NOMO-1 treated with dmso at 0.1 percent for 144 hours (cell line): ENCODE data around the gene OR4D11.
"Not testable (repeated sequence)": the region's sequence is repeated elsewhere in the genome, so short reads cannot be mapped to it uniquely, and the experiment has no call there.

Experiments
- DNase-seq: peaks from one replicate; lab custom pipeline; 2025; ENCODE audit not compliant: unreplicated experiment; lab: John Stamatoyannopoulos, UW

The OR4D11 gene

GRCh38 chr11:59503276-59503675 lies at the start of gene OR4D11:
TSS of gene OR4D11 (plus strand) at chr11:59503576. CDS start at chr11:59503576, 0 bp downstream.
- DNase-seq = no peak

DNA sequence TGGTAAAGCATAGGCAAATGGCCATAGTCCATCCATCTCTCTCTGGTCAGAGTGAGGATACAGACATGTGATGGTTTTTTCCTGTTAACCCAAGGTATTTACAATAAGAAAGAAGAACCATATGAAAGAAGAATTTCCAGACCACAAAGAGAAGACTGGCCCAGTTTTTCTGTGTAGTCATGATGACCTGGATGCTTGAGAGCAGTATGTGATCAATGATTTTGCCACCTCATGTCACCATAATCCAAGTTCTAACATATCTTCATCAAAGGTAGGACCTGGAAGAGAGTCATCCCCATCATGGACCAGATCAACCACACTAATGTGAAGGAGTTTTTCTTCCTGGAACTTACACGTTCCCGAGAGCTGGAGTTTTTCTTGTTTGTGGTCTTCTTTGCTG lies 46.7 kb upstream of the OR4D11 start, which contains the start of gene OR4D6:
TSS of gene OR4D6 (plus strand) at position 301 of the 400 bp plus-strand sequence. CDS start at position 301, 0 bp downstream.
- DNase-seq = no peak

GRCh38 chr11:59459916-59460315 lies 43.5 kb upstream of the OR4D11 start:
- DNase-seq = no peak

GRCh38 chr11:59463190-59463641 lies 40.2 kb upstream of the OR4D11 start:
- DNase-seq = no peak

DNA sequence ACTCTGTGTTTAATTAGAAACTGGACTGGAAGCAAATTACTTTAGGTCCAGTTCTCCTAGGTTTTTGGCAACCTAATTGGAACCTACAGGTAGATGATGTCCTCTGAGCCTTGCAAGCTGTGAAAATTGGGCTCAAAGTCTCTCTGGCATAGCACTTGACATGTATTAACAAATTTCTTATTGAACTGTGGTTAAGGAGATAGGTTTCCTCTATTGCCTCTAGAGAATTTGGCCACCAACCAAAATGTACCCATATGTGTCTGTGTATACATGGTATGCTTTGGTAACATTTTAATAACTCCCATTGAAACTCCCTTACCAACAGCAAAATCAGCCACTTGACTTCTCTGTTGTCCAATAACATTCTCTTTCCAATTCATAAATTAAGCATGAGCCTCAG lies 30.4 kb upstream of the OR4D11 start, which contains the start of gene OR4D10:
TSS of gene OR4D10 (plus strand) at position 301 of the 400 bp plus-strand sequence. CDS start 4,115 bp downstream, outside the sequence.
- no peak for DNase-seq

DNA sequence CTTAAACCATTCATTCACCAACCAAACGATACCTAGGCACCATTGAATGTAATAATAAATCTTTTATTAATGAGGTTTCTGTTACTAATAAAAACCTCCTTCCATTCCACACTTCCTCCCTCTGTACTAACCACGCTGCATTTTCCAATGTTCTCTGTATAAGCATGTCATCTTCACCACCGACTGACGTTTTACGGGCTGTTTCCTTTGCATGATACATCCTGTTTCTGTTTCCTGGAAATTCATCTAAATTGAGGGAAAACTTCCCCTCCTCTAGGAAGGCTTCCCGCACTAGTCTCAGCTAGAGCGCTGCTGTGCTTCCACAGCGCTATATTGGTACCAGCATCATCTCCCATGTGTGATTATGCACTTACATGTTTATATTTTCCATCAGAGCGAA lies 28.2 kb upstream of the OR4D11 start:
- no peak for DNase-seq

DNA sequence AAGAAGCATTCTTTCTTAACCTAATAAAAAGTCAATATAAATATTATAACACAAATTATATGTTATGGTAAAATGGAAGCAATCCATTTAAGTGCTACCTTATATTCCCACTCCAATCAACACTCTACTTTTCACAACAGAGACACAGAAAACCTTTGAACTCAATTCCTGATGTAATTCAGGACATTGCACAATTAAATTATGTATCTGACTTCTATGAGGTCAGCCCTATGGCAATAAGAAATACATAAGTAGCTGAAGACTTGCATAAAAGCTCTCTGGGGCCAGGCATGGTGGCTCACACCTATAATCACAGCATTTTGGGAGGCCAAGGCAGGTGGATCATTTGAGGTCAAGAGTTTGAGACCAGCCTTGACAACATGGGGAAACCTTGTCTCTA lies 23.5 kb upstream of the OR4D11 start:
- DNase-seq = no peak

- DNase-seq = no peak
Observed at GRCh38 chr11:59480359-59480758, 23.0 kb upstream of the OR4D11 start.

- no peak for DNase-seq
Observed at GRCh38 chr11:59501931-59502330, 1.4 kb upstream of the OR4D11 start.

- peak; percentile 52 for DNase-seq
Observed at GRCh38 chr11:59510941-59511589, 7.7 kb downstream of the OR4D11 start, which contains the start of gene OR4D9. TSS of gene OR4D9 (plus strand) at chr11:59511539. CDS start at chr11:59514913, 3,374 bp downstream.

- DNase-seq = no peak
Observed at GRCh38 chr11:59511675-59512074, 8.3 kb downstream of the OR4D11 start.

DNA sequence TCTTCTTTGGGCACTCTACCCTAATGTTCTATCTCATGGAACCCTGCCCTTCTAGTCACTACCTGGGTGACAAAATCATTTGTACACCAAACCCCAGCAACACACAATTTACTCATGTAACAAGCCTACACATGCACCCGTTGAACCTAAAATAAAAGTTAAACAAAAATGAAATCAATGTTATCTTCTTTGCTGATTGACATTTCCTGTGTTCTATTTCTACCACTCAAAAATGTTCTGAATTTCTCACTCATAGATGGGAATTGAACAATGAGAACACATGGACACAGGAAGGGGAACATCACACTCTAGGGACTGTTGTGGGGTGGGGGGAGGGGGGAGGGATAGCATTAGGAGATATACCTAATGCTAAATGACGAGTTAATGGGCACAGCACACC lies 16.8 kb downstream of the OR4D11 start:
- DNase-seq = not testable (repeated sequence)

DNA sequence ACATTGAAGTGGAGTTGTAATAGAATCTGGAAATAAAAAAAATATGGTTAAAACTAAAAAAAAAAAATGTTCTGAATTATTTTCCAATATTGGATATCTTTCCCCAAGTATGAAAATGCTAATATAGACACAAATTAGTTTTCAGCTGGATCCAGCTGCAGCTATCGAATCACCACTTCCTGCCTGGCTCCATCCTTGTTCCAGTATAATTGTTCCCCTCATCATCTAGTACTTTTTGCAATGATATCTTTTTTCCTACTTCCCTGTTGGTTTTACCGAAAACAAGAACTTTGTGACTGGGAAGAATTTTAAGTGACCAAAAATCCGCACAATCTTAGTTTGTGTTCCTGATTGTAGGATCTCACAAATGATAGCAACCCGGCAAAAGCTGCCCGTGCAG lies 17.4 kb downstream of the OR4D11 start:
- no peak for DNase-seq

GRCh38 chr11:59523541-59523940 lies 20.2 kb downstream of the OR4D11 start:
- DNase-seq = no peak

- no peak for DNase-seq
Observed at GRCh38 chr11:59528711-59529110, 25.3 kb downstream of the OR4D11 start.

DNA sequence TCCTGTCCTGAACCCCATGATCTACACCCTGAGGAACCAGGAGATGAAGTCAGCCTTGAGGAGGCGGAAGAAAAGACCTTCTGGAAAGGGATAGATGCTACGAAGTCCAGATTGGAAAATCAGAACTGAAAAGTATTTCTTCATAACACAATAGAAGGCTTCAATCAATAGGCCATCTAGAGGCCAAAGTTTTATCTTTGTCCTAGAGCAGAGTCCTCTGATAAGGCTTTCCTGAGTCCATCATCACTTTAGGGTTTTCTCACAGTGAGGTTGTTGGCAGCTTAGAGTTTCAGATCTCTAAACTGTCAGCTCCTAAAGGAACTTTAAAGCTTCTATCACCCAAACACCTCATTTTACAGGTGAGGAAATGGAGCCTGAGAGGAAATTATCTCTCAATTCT lies 29.2 kb downstream of the OR4D11 start:
- DNase-seq = no peak

- no peak for DNase-seq
Observed at GRCh38 chr11:59534676-59535075, 31.3 kb downstream of the OR4D11 start.

GRCh38 chr11:59542142-59542810 lies 38.9 kb downstream of the OR4D11 start:
- no peak for DNase-seq

DNA sequence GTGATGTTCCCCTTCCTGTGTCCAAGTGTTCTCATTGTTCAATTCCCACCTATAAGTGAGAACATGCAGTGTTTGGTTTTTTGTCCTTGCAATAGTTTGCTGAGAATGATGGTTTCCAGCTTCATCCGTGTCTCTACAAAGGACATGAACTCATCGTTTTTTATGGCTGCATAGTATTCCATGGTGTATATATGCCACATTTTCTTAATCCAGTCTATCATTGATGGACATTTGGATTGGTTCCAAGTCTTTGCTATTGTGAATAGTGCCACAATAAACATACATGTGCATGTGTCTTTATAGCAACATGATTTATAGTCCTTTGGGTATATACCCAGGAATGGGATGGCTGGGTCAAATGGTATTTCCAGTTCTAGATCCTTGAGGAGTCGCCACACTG lies 40.3 kb downstream of the OR4D11 start:
- DNase-seq = not testable (repeated sequence)

DNA sequence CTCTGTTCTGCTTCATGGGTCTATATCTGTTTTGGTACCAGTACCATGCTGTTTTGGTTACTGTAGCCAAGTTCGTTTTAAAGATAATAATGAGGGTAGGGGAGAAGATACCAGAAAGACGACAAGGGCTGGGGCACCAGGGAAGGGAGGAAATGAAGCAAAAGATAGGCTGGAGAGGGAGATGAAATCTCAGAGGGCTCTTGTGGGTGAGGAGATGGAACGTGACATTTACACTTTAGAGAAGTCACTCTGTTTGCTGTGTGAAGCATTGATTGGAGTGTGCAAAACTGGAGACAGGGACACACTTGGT lies 41.4 kb downstream of the OR4D11 start:
- no peak for DNase-seq

DNA sequence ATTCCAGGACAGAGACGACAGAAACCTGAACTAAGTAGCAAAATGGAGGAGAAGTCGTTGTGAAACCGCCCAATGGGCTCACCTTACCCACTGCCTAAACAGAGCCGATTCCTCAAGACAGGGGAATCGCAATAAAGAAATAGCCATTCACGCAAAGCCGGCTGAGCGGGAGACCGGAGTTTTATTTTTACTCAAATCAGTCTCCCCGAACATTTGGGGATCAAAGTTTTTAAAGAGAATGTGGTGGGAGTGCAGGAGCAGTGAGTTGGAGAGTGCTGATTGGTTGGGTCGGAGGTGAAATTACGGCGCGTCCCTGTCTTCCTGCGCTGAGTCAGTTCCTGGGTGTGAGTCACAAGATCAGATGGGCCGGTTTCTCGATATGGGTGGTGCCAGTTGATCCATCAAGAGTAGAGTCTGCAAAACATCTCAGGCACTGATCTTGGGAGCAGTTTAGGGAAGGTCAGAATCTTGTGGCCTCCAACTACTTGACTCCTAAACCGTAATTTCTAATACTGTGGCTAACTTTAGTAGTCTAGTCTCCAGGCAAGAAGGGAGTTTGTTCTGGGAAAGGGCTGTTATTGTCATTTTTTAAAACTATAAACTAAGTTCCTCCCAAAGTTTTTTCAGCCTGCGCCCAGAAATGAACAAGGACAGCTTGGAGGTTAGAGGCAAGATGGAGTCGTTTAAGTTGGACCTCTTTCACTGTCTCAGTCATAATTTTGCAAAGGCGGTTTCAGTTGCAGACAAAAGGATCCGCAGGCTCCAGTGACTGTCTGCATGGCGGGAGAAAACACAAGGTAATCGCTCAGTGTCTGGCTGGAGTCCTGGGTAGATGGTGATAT lies 42.0 kb downstream of the OR4D11 start:
- no peak for DNase-seq
